ENCODE results near the gene FOXL2NB.
"Not testable (repeated sequence)": the region's sequence is repeated elsewhere in the genome, so short reads cannot be mapped to it uniquely, and the experiment has no call there.

FOXL2NB gene

GRCh38 chr3:138946663-138947494 lies at the start of gene FOXL2NB, which contains the start of gene FOXL2:
FOXL2NB (plus strand) TSS chr3:138947217; CDS start chr3:138947365, 148 bp downstream.
FOXL2 (minus strand) TSS chr3:138947137; CDS start chr3:138946722, 415 bp downstream.
- no peak for DNase-seq

- no peak for DNase-seq
Observed at GRCh38 chr3:138898301-138898700, 48.7 kb upstream of the FOXL2NB start.

- DNase-seq, result no peak
Observed at GRCh38 chr3:138898708-138899107, 48.3 kb upstream of the FOXL2NB start.

- no peak for DNase-seq
Observed at GRCh38 chr3:138899351-138899991, 47.5 kb upstream of the FOXL2NB start.

GRCh38 chr3:138901567-138901966 lies 45.5 kb upstream of the FOXL2NB start:
- no peak for DNase-seq

GRCh38 chr3:138902171-138902570 lies 44.8 kb upstream of the FOXL2NB start:
- no peak for DNase-seq

GRCh38 chr3:138907539-138907938 lies 39.5 kb upstream of the FOXL2NB start:
- DNase-seq, result no peak

GRCh38 chr3:138908846-138909245 lies 38.2 kb upstream of the FOXL2NB start:
- no peak for DNase-seq

GRCh38 chr3:138909904-138910303 lies 37.1 kb upstream of the FOXL2NB start:
- DNase-seq, result no peak

GRCh38 chr3:138911621-138912020 lies 35.4 kb upstream of the FOXL2NB start:
- DNase-seq, result no peak

GRCh38 chr3:138912237-138912636 lies 34.8 kb upstream of the FOXL2NB start:
- DNase-seq, result no peak

- no peak for DNase-seq
Observed at GRCh38 chr3:138913766-138914165, 33.3 kb upstream of the FOXL2NB start.

- DNase-seq, result no peak
Observed at GRCh38 chr3:138914870-138915502, 32.0 kb upstream of the FOXL2NB start.

GRCh38 chr3:138915503-138916498 lies 31.2 kb upstream of the FOXL2NB start:
- peak; percentile 12 to 31 for DNase-seq

- no peak for DNase-seq
Observed at GRCh38 chr3:138916824-138917223, 30.2 kb upstream of the FOXL2NB start.

- DNase-seq, result no peak
Observed at GRCh38 chr3:138919325-138919724, 27.7 kb upstream of the FOXL2NB start.

- no peak for DNase-seq
Observed at GRCh38 chr3:138921316-138922292, 25.4 kb upstream of the FOXL2NB start.

GRCh38 chr3:138922400-138922799 lies 24.6 kb upstream of the FOXL2NB start:
- DNase-seq, result not testable (repeated sequence)

GRCh38 chr3:138923531-138923994 lies 23.5 kb upstream of the FOXL2NB start:
- peak in 1 of 2 experiments; percentile 31 for DNase-seq

GRCh38 chr3:138928727-138929372 lies 18.2 kb upstream of the FOXL2NB start:
- DNase-seq, result no peak

Measured in NCI-H187 (cell line).